ENCODE results near the gene FKBP8. TPM values are rescaled to one million over a fixed set of nuclear protein-coding genes. Genes with fewer than 3 reads are reported as not detected.
"Not testable (repeated sequence)": the region's sequence is repeated elsewhere in the genome, so short reads cannot be mapped to it uniquely, and the experiment has no call there.

FKBP8 gene
- total RNA-seq, 1 experiment from 2014 or later: 169 TPM

DNA sequence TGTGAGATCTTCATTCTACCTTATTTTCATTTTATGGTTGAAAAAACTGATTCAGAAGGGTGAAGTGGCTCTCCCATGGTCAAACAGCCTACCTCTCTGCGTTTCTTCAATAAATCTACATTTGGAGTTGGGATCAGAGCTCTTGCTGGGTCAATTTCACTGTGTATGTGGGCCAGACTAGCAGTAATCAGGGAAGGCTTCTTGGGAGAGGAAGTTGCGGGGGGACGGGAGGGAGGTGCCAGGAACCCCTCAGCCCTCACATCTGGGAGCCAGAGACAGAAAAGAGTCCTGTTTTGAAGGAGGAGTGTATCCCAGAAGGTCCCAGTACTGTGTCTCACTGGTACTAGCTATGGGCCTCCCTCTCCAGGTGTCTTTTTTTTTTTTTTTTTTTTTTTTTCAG, 15.2 kb upstream of the FKBP8 start:
- no peak for DNase-seq (ENCODE audit: low read depth)

DNA sequence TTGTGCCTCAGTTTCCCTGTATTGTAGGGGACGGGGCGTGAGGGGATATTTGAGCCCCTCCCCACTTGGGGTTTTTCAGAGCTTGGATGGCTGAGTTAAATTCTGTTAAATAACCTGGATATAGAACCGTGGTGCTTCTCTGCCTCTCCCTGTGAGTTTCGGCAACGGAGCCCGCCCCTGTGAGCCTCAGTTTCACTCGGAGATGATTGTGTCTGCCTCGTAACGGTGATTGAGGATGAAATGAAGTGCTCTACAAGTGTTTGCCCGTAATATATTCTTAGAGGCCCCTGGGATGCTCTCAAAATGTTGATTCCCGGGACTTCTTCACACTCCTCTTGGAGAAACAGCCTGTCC, 14.8 kb upstream of the FKBP8 start:
- DNase-seq (ENCODE audit: low read depth): no peak

DNA sequence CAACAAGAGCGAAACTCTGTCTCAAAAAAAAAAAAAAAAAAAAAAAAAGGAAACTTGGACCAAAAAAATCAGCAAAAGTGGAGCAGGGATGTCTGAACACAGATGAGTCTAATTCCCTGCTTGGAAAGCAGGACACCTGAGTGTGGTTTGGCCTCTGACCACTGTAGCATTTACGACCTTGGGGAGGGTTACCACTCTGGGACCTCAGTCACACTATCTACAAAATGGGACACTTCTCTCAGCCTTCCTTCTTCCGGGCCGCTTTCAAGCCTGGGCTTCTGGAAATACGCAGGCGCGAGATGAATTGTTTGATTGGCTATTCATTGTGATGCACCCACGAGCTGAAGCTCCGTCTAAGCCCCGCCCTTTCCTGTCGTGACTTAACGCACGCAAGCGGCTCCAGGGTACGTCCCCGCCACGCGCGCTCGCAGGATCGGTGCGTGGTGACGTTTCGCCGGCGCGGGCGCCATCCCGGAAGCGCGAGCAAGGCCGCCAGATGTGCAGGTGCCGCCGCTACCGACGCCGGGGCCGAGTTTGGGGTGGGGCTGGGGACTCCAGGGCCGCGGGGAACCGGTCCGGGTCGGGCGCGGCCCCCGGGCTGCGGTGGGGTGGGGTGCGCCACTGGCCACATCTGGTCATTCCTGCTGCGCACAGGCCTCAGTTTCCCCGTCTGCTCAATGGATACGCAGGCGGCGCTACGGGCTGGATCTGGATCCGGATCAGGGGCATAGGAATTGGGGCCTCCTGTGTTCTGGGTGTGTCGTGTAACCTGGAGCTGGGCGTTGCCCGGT, 14.2 kb upstream of the FKBP8 start, which contains the start of gene KXD1:
TSS of gene KXD1 (plus strand) at position 460 of the 791 bp plus-strand sequence. CDS start 4,187 bp downstream, outside the sequence.
- peak; percentile 99 for DNase-seq (ENCODE audit: low read depth)

DNA sequence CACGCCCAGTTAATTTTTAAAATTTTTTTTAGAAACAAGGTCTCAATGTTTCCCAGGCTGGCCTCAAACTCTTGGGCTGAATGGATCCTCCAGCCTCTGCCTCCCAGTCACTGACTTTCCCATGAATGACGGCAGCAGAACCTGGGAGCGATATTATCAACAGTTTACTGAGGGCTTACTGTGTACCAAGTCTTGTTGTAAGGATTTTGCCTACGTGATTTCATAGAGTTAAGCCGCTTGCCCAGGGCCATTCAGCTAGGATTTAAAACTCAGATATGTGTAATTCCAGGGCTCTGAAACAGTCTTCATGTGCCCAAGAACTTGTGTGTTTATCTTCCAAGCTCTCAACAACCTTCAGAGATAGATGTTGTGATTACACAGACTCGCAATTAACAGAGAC, 8.3 kb upstream of the FKBP8 start:
- DNase-seq (ENCODE audit: low read depth): no peak

DNA sequence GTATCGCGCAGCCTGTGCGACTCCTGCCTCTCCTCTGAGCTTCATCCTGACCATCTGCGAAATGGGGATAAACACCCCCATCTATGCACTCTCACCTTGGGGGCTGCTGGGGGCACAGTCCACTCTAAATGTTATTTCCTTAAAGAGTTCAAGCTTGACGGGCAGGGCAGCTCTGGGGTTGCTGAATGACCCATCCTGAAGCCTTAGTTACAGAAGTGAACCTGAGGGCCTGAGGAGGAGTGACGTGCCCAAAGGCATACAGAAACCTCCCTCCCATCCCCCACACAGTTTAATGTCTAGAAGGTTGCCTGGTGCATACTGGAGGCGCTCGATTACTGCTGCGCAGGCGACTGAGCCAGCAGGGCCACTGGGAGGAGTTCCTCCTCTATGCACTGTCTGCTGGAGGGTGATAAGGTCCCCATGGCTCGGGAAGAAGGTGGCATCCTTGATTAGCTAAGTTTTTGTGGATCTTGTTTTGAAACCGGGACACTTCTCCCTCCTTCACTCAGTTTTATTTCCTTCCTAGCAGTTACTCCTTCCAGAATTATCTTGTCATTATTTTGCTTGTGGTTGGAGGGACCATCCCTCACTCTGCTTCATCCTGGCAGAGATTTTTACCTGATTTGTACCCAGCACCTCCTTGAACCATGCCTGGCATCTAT, 572 bp upstream of the FKBP8 start:
- peak; percentile 67 for DNase-seq (ENCODE audit: low read depth)

DNA sequence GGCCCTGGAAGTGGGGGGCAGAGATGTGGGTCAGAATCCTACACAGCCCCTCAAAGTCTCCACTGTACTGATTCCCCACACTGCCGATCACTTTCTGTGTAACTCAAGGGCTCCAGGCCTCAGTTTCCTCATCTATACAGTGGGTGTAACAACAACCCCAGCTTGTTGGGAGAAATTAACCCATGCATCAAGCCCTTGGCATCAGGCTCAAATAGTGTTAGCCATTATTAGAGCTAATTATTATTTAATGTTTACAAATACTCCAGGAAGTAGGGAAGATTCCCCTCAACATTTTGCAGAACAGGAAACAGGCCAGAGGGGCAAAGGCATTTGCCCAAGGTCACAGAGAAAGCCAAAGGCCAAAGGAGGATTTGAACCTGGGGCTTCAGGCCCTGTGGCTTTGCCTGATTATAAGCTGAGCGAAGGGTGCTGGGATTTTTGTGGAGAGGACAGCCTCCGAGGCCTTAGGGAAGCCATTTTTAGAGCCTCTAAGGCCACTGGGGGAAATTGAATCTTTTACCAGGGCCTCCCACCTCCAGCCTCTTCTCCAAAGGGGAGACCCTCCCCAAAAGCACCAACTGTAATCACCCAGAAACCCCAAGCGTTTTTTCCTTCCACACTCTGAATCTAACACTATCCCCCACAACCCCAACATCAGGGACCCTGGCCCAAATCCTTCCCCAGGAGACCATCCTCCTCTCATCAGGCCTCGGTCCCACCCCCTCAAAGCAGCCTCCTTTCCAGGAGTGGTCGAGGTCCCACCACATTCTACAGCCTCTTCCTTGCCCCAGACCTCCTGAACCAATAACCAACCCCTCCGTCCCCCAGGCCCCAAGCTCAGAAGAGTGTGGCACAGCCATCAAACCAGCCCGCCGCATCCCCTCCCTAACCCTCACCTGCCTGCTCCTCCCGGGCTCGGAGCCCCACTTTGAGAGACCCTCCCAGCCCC, 1.1 kb downstream of the FKBP8 start:
- DNase-seq (ENCODE audit: low read depth): no peak

DNA sequence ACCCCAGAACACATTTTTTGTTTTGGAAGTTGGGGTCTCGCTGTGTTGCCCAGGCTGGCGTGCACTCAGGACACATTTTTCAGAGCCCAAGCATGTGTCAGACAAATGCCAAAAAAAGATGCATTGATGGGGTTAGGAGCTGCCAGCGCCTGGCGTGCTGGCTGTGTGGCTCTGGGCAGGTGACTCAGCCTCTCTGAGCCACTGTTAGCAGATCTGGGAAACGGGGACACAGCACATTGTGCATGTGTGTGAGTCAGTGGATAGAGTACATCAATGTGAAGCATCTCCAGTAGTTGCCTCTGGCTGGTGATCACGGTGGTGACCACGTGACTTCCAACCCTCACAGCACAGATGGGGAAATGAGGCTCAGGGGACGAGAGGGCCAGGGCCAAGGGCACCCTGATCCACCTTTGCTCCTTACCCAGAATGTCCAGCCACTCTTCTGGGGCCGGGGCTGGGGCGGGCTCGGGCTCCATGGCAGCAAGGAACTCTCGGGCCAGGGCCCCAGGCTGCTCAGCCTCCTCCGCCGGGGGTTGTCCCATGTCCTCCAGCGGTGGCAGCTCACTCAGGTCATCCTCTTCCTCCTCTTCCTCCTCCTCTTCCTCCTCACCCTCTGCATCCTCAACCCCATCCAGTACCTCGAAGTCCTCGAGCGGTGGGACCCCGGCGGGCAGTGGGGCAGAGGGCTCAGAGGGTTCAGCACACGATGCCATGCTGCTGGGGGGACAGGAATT, 1.9 kb downstream of the FKBP8 start:
- no peak for DNase-seq (ENCODE audit: low read depth)

DNA sequence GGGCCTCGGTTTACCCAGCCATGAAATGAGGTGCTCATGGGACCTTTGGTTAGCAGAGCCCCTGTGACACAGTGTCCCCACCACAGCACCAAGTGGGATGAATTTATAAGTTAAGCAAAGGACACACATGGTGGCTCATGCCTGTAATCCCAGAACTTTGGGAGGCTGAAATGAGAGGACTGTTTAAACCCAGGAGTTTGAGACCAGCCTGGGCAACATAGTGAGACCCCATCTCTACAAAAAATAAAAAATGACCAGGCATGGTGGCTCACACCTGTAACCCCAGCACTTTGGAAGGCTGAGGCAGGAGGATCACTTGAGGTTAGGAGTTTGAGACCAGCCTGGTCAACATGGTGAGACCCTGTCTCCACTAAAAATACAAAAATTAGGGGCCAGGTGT, 3.2 kb downstream of the FKBP8 start:
- DNase-seq (ENCODE audit: low read depth): not testable (repeated sequence)

DNA sequence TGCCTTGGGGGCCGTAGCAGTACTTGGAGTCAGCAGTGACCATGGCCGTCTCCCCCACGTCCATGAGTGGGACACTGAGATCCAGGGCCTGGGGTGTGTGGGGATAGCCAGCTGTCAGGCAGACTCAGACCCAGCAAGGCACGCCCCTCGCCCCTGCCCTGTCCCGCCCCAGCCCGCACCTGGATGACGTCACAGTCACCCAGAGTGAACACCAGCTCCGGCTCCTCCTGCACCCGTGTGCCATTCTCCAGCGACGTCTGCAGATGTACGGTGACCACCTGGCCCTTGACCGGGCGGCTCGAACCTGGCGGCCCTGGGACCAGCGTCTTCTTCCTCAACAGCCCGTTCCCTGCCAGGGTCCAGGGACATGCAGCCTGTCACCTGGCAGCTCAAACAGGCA, 4.0 kb downstream of the FKBP8 start:
- no peak for DNase-seq (ENCODE audit: low read depth)

DNA sequence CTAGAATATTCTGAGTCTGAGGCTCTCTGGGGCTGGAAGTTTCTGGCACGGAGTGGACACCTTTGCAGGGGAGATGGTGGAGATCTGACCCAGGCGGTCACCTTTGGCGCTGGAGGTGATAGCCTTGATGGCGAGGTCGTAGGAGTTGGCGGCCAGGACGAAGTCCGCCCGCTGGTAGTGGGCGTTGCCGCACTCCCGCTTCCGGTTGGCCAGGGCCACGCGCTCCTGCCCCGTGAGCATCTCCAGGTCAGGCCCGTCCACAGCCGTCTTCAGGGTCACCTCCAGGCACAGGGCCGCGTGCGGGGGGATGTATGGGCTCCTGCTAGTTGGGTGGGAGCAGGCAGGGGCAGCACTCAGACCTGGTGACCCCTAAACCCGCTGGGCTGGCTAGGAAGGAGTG, 5.3 kb downstream of the FKBP8 start:
- DNase-seq (ENCODE audit: low read depth): no peak

DNA sequence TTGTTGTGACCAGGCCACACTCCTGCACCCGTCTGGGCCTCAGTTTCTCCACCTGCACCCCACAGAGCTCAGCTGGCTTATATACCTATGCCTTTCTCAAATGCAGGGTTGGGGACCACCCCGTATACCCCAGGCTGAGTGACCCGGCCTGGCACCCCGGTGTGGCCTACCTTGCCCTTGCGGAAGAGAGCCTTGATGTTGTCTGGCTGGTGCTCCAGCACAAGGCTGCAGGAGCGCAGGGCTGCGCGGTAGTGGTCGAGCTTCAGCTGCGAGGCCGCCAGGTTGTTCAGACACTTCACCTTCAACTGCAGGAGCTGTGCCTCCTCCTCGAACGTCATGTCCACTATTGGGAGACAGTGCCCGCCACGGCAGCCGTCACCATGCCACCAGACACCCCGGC, 5.9 kb downstream of the FKBP8 start:
- DNase-seq (ENCODE audit: low read depth): no peak

DNA sequence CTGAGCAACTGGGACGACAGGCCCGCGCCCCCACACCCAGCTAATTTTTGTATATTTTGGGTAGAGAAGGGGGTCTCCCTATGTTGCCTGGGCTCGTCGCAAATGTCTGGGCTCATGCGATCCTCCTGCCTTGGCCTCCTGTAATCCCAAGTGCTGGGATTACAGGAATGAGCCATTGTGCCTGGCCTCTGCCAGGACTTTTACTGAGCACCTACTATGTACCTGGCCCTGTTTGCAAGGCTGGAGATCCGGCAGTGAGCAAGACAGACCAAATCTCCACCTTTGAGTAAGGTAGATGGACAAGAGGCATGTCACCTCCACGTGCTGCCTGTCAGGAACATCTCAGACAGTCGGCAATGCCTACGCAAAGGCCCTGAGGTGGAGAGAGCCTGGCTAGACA, 6.9 kb downstream of the FKBP8 start:
- DNase-seq (ENCODE audit: low read depth): no peak

DNA sequence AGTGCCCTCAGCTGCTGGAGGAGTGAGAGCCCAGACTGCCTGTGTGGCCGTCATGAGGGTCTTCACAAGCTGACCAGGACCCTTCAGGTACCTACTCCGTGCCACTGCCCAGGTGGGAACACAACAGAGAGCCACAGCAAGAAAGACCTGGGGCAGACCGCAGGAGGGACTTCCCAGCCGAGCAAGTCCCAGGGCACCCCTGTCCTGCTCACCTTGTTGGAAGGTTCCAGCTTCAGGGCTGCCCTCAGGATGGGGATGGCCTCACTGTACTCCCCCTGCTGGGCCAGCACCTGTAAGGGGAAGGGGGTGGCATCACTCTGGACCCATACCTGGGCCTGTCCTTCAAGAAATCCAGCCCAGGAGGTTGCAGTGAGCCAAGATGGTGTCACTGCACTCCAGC, 10.3 kb downstream of the FKBP8 start:
- no peak for DNase-seq (ENCODE audit: low read depth)

DNA sequence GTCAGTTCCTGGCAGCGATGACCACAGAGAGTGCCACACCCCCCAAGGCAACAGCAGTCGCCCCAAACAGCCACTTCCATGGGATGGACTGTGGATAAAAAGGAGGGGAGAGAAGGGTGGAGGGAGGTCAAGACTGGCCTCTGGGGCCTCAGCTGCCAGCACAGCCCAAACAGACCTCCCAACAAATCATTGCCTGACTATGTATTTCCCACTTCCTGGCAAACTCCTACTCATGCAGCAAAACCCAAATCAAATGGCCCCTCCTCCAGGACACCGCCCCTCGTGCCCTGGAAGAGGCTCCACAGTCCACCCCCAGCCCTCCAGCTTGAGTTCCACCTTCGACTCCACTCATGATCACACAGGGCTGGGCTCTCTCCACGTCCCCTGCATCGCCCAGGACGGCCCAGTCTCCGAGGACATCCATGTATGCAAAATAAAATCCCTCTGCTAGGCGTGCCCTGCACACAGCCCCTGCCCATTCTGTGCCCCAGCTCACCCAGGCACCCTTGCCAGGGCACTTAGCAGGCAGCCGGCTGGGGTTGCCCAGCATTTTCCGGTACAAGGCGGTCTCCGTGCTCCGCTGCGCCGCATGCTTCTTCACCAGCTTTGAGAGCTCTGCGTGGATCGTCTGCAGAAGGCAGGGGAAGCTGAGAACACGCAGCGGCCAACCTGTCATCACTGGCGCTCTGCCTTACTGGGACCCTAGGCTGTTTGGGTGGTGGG, 11.0 kb downstream of the FKBP8 start:
- no peak for DNase-seq (ENCODE audit: low read depth)

DNA sequence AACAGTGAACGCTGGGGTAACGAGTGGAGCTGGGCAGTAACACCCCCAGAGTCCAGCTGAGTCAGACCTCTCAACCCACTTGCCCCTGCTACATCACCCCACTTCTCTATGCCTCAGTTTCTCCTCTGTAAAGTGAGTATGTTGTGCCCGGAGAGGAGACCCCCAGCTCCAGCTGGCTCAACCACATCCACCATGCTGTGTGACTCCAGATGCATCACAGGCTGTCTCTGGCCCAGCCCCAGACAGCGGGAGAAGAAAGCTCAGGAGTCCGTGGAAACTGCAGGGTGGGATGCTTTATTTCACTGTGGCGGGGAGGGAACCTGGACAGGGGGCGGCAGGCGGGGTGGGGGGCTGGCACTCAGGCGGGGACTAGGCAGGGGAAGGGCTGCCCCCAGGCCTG, 11.9 kb downstream of the FKBP8 start:
- no peak for DNase-seq (ENCODE audit: low read depth)

DNA sequence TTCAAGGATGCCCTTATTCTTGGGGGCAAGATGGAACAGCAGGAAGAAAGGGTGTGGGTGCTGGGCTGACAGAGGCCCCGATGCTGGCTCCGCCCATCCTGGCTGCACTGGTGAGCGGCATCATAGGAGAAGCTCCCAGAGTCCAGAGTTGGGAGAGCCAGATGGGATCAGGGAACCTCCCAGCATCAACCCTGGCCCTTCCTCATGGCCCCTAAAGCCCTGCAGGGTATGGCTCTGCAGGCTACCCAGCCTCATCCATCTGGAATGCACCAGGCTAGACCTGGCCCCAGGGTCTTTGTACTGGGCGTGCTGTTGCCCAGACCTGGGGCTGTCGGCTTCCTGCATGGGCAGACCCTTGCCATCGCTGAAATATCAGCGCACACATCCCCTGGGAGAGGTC, 13.6 kb downstream of the FKBP8 start:
- no peak for DNase-seq (ENCODE audit: low read depth)

DNA sequence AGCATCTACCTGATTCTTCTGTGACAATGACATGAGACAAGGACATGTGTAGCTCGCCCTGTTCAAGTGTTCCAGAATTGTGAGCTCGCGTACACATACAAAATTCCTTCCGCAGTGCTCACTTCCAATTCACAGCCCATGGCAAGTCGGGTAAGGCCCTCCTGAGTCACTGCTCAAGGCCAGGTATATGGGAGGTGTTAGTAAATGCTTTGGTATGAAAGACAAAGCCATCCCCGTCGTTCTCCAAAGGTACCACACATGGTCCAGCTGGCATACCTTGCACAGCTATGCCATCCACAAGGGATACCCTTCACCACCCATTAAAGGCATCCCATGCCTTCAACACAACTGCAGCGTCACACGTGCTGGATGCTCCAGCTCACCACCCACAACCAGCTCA, 17.1 kb downstream of the FKBP8 start:
- DNase-seq (ENCODE audit: low read depth): no peak

DNA sequence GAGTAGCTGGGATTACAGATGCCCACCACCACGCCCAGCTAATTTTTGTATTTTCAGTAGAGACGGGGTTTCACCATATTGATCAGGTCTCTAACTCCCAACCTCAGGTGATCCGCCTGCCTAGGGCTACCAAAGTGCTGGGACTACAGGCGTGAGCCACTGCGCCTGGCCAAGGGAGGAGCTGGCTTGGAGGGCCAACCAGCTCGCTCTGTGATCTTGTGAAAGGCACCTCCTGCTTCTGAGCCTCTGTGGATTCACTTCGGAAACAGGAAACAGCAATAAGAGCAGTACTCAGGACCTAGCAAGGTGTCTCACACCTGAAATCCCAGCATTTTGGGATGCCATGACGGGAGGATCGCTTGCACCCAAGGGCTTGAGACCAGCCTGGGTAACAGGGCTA, 19.5 kb downstream of the FKBP8 start:
- DNase-seq (ENCODE audit: low read depth): no peak

DNA sequence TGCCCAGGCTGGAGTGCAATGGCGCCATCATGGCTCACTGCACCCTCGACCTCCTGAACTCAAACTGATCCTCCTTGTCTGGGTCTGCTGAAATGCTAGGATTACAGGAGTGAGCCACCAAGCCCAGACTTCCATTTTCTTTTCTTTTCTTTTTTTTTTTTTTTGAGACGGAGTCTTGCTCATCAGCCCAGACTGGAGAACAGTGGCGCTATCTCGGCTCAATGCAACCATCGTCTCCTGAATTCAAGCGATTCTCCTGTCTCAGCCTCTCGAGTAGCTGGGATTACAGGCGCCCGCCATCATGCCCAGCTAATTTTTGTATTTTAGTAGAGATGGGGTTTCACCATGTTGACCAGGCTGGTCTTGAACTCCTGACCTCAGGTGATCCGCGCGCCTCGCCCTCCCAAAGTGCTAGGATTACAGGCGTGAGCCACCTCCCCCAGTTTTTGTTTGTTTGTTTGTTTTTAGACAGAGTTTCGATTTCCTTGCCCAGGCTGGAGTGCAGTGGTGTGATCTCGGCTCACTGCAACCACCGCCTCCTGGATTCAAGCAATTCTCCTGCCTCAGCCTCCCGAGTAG, 20.4 kb downstream of the FKBP8 start:
- DNase-seq (ENCODE audit: low read depth): not testable (repeated sequence)

DNA sequence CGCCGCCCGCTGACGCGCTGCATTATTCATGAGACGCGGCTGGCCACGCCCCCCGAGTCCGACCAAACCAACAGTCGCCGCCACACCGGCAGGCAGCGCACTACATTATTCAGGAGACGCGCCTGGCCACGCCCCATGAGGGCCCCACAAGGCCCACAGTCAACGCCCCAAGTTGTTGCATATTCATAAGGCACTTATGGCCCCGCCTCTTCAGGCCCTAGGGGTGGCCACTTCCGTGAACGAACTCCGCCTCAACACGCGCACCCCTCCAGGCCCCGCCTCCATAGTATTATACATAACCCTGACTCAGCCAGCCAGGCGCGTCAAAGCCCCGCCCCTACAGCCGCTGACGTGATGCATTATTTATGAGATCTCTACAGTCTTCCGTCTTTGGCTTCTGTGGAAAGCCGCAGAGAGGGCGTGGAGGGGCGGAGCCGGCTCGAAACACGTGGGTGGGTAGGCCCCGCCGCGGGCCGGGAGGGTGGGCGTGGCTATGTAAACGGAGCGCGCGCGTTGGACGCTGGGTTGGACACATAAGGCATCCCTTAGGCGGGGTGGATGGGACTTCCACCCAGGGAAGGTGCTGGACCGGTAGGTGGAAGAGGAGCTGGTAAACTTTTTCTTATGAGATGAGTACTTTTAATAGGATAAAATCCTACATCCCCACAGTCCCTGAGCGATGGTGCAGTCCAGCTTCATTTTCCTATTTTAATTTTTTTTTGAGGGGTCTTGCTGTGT, 21.1 kb downstream of the FKBP8 start:
- peak; percentile 100 for DNase-seq (ENCODE audit: low read depth)

Data from Daoy (cell line).